ENCODE results near the gene PAFAH1B2. TPM values are rescaled to one million over a fixed set of nuclear protein-coding genes. Genes with fewer than 3 reads are reported as not detected.
A peak's percentile ranks its signal among the peaks of the same experiment; 100 is the strongest.
"Not testable (repeated sequence)": the region's sequence is repeated elsewhere in the genome, so short reads cannot be mapped to it uniquely, and the experiment has no call there.

PAFAH1B2 gene
- total RNA-seq, 3 donors from 2014 or later: 76.8 to 92.2 (median 86.2) TPM

DNA sequence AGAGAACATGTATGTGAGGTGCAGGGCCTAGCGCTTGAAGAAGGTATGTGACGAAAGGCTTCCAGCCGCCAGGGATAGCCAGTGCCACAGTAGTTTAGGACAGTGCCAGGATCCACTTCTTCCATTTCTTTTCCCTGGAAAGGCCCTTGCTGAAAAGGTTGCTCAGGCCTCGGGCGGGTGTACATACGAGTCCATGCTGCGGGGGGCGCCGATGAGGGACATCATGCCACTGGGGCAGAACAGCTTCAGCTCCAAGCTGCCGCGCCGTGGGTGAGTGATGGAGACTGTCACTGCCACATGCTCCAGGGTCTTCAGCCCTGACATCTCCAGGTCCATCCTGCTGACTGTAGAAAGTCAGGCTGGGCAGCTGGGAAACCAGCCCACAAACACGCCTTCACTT is 64.6 kb downstream of the PAFAH1B2 start:
- intact Hi-C loops (cut with DNase I; ENCODE audit: low total_unique reads); H3K4me1 ChIP-seq; H3K27me3 ChIP-seq; H3K9me3 ChIP-seq; H3K4me3 ChIP-seq; DNase-seq (ENCODE audit: low spot score in 2 of 2); H3K36me3 ChIP-seq; H3K27ac ChIP-seq: not testable (repeated sequence)
- TF ChIP-seq POLR2AphosphoS5 (IDR thresholded peaks at IDR 0.05): peak; percentile 57 to 87 (median 74)

DNA sequence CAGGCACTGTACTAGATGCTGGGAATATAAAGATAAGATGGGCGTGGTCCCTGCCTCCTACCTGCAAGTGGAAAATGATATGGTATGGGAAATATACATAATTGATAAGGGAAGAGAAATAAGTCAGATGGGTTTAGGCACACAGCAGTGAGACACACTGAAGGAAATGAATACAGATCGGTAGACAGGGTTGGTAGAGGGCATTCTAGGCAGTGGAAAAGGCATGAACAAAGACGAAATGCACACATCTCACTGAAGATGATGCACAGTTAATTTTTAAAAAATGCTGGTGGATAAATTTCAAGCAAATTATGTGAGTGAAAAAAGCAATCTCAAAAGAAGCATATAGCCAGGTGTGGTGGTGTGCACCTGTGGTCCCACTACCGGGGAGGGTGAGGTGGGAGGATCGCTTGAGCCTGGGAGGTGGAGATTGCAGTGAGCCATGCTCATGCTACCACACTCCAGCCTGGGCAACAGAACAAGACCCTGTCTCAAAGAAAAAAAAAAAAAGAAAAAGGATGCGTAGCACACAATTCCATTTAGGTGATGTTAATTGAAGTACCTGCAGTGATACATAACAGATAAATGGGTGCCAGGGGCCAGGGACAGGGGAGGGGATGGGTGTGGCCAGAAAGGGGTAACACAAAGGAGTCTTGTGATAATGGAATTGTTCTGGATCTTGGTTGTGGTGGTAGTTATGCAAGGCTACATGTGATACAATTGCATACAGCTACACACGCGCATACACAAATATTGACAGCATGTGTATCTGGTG is 65.5 kb downstream of the PAFAH1B2 start:
- H3K27ac ChIP-seq; H3K36me3 ChIP-seq; H3K4me1 ChIP-seq; DNase-seq (ENCODE audit: low spot score in 2 of 2); H3K4me3 ChIP-seq; intact Hi-C loops (cut with DNase I; ENCODE audit: low total_unique reads); H3K9me3 ChIP-seq; H3K27me3 ChIP-seq: not testable (repeated sequence)
- peak; percentile 71 to 73 (median 73) for TF ChIP-seq POLR2AphosphoS5 (IDR thresholded peaks at IDR 0.05)

DNA sequence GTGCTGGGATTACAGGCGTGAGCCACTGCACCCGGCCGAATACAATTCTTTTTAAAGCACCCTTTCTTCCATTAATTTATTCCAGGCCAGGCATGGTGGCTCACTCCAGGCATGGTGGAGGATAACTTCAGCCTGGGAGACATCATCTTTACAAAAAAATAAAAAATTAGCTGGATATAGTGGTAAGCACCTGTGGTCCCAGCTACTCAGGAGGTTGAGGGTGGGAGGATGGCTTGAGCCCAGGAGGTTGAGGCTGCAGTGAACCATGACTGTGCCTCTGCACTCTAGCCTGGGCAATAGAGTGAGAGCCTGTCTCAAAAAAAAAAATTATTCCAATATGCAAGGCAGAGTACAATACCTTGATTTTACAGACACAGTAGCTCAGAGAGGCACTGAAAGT is 66.5 kb downstream of the PAFAH1B2 start:
- H3K27me3 ChIP-seq: no peaks in the 10 kb centered on the region
- no peak overlapping the region for H3K27ac ChIP-seq
- intact Hi-C loops (cut with DNase I; ENCODE audit: low total_unique reads): no loop called here
- no peak overlapping the region for H3K4me3 ChIP-seq
- TF ChIP-seq POLR2A (IDR thresholded peaks at IDR 0.05) (no peak), POLR2AphosphoS5 (IDR thresholded peaks at IDR 0.05) (peak in 1 of 3 donors; percentile 3)
- TF ChIP-seq, protein P1, sequence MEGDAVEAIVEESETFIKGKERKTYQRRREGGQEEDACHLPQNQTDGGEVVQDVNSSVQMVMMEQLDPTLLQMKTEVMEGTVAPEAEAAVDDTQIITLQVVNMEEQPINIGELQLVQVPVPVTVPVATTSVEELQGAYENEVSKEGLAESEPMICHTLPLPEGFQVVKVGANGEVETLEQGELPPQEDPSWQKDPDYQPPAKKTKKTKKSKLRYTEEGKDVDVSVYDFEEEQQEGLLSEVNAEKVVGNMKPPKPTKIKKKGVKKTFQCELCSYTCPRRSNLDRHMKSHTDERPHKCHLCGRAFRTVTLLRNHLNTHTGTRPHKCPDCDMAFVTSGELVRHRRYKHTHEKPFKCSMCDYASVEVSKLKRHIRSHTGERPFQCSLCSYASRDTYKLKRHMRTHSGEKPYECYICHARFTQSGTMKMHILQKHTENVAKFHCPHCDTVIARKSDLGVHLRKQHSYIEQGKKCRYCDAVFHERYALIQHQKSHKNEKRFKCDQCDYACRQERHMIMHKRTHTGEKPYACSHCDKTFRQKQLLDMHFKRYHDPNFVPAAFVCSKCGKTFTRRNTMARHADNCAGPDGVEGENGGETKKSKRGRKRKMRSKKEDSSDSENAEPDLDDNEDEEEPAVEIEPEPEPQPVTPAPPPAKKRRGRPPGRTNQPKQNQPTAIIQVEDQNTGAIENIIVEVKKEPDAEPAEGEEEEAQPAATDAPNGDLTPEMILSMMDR (IDR thresholded peaks at IDR 0.05): no peak
- no peaks in the 10 kb centered on the region for H3K36me3 ChIP-seq
- no peak for DNase-seq (ENCODE audit: low spot score in 2 of 2)
- no peaks in the 10 kb centered on the region for H3K4me1 ChIP-seq
- H3K9me3 ChIP-seq: no peaks in the 10 kb centered on the region

DNA sequence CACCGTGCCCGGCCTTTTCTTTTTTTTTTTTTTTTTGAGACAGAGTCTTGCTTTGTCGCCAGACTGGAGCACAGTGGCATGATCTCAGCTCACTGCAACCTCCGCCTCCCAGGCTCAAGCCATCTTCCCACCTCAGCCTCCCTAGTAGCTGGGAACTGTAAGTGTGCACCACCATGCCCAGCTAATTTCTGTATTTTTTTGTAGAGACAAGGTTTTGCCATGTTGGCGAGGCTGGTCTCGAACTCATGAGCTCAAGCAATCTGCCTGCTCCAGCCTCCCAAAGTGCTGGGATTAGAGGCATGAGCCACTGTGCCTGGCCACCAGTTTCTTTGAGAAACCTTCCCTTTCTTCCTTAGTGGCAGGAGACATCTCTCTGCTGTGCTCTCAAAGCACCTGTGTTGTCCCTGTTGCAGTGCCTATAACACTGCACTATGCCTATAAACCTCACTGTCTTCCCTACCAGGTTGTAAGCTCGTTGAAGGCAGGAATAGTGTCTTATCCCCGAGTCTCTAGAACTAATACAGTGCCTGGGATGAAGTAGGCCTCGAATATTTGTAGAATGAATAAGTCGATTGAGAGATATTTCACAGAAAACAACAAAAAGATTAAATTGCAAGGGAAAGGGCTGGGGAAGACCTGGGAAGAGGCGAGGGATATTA is 68.7 kb downstream of the PAFAH1B2 start:
- TF ChIP-seq, protein P1 (IDR thresholded peaks at IDR 0.05): no peak
- TF ChIP-seq POLR2AphosphoS5 (IDR thresholded peaks at IDR 0.05) (no peak), POLR2A (IDR thresholded peaks at IDR 0.05) (no peak)
- no peaks in the 10 kb centered on the region for H3K36me3 ChIP-seq
- no peaks in the 10 kb centered on the region for H3K27me3 ChIP-seq
- intact Hi-C loops (cut with DNase I; ENCODE audit: low total_unique reads): no loop called here
- H3K9me3 ChIP-seq: no peaks in the 10 kb centered on the region
- no peak overlapping the region for H3K27ac ChIP-seq
- H3K4me3 ChIP-seq: no peak overlapping the region
- DNase-seq (ENCODE audit: low spot score in 2 of 2): no peak
- peaks cover 0 to 4% of the 10 kb centered on the region in 2 donors for H3K4me1 ChIP-seq

DNA sequence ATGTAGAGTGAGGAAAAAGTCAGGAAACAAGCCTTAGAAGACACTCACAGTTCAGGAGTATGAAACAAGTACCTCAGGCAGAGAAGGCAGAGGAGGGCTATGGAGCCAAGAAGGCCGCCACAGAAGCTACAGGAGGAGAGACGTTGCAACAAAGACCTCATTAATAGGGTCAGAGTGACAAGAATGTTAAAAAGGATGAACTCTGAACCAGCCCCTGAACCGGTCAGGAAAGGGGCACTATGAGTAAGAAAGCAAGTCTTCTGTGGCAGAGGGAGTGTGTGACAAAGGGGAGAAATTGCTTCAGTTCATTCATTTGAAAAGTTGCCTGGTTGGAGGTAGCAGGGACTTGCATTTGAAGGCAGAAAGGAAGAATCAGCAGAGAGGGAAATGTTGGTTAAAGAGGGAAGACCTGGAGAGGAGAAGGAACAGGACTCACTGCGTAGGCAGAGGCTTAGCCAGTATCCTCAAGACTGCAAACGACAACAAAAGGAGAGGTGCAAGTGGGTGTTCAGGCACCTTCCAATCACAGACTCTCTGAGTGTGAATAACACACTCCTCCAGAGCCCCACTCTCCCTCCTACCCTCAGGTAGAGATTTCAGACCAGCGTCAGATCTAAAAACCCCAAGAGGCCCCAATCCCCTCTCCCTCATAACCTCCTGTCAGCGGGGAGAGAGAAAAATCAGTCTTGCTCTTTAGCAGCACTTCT is 70.5 kb downstream of the PAFAH1B2 start:
- Histone ChIP-seq H3K4me1 (peaks cover 7 to 12% of the 10 kb centered on the region in 2 donors), H3K9me3 (no peaks in the 10 kb centered on the region), H3K36me3 (no peaks in the 10 kb centered on the region), H3K27me3 (no peaks in the 10 kb centered on the region), H3K27ac (peak overlapping the region in 1 of 2 donors; percentile 38), H3K4me3 (no peak overlapping the region)
- intact Hi-C loops (cut with DNase I; ENCODE audit: low total_unique reads): no loop called here
- DNase-seq (ENCODE audit: low spot score in 2 of 2): no peak
- TF ChIP-seq, protein P1 (IDR thresholded peaks at IDR 0.05): no peak
- TF ChIP-seq POLR2A (IDR thresholded peaks at IDR 0.05) (no peak), POLR2AphosphoS5 (IDR thresholded peaks at IDR 0.05) (no peak)

Measured in breast epithelium (tissue), 4 donors.